ENCODE results near the gene MXD3. TPM values are rescaled to one million over a fixed set of nuclear protein-coding genes. Genes with fewer than 3 reads are reported as not detected.

Gene MXD3
- total and polyA plus RNA-seq, 2 of the 4 experiments (the other 2 are of a cell fraction): 7.3 to 12.9 TPM

- Histone ChIP-seq H3K4me2 (ENCODE audit: low read depth, low read length) (no peak overlapping the region), H2AK9ac (replicated peaks; ENCODE audit: low read depth, low read length, poor library complexity) (no peak overlapping the region), H3K9me1 (ENCODE audit: insufficient read depth, low read length) (0 out of 2 replicates have a peak, but pooled peaks cover 2% of the 10 kb centered on the region), H3K4me1 (ENCODE audit: control insufficient read depth, insufficient read depth, low read length) (peaks cover 7% of the 10 kb centered on the region; the same call in 1 of the 2 replicates), H2BK5ac (ENCODE audit: low read depth, low read length, poor library complexity, severe bottlenecking) (no peak overlapping the region), H3K18ac (ENCODE audit: low read depth, low read length) (no peak overlapping the region), H3K36me3 (ENCODE audit: control insufficient read depth, insufficient read depth, low read length) (no peaks in the 10 kb centered on the region; the same call in 1 of the 2 replicates), H4K5ac (ENCODE audit: low read depth, low read length) (no peak overlapping the region), H3K14ac (replicated peaks; ENCODE audit: low read depth, low read length) (no peak overlapping the region), H2BK15ac (ENCODE audit: low read depth, low read length) (no peak overlapping the region), H2AFZ (replicated peaks; ENCODE audit: low read length, poor library complexity) (no peak overlapping the region), H3K4ac (ENCODE audit: low read depth, low read length) (no peak overlapping the region), H3K9me3 (ENCODE audit: control insufficient read depth, insufficient read depth, low read length) (no peaks in the 10 kb centered on the region), H4K8ac (ENCODE audit: low read depth in 2 of 2, low read length in 2 of 2) (no peak overlapping the region), H3K23ac (ENCODE audit: low read depth, low read length) (no peak overlapping the region), H3K56ac (ENCODE audit: extremely low read depth, insufficient read depth, low read length) (no peak overlapping the region), H2BK120ac (ENCODE audit: low read depth, low read length) (no peak overlapping the region), H3K4me3 (ENCODE audit: insufficient read depth, low read depth, low read length) (no peak overlapping the region), H2AK5ac (ENCODE audit: low read depth, low read length) (no peak overlapping the region), H3K79me1 (ENCODE audit: low read depth in 1 of 2, low read length in 2 of 2) (peaks cover 9 to 45% of the 10 kb centered on the region in 2 experiments; a peak in 3 of 4 replicates), H3K27me3 (ENCODE audit: control insufficient read depth, insufficient read depth, low read length) (no peaks in the 10 kb centered on the region), H3K27ac (ENCODE audit: insufficient read depth, low read length) (no peak overlapping the region), H2BK20ac (ENCODE audit: low read depth, low read length) (no peak overlapping the region), H3K9ac (ENCODE audit: low read depth, low read length) (no peak overlapping the region), H4K20me1 (ENCODE audit: insufficient read depth, low read length) (peaks cover 40% of the 10 kb centered on the region), H4K91ac (ENCODE audit: insufficient read depth, low read depth, low read length) (no peak overlapping the region)
- no peak for ATAC-seq (ENCODE audit: low read depth)
- no TSS peak for BruUV-seq (replicated peaks)
- ChIA-PET POLR2A (ENCODE audit: unreplicated experiment) (no interaction called here), CTCF (no interaction called here)
- dilution Hi-C loops (cut with HindIII; ENCODE audit: low sequenced_read_pairs, unreplicated experiment): no loop called here
- WGBS, 2 experiments (ENCODE audit: extremely low coverage in 2 of 2, insufficient read length in 1 of 2): 96% methylated on average over 6 of the region's 15 CpGs; no CpG with 5 or more reads in 1 of the 2 experiments
- TF ChIP-seq, protein P1, sequence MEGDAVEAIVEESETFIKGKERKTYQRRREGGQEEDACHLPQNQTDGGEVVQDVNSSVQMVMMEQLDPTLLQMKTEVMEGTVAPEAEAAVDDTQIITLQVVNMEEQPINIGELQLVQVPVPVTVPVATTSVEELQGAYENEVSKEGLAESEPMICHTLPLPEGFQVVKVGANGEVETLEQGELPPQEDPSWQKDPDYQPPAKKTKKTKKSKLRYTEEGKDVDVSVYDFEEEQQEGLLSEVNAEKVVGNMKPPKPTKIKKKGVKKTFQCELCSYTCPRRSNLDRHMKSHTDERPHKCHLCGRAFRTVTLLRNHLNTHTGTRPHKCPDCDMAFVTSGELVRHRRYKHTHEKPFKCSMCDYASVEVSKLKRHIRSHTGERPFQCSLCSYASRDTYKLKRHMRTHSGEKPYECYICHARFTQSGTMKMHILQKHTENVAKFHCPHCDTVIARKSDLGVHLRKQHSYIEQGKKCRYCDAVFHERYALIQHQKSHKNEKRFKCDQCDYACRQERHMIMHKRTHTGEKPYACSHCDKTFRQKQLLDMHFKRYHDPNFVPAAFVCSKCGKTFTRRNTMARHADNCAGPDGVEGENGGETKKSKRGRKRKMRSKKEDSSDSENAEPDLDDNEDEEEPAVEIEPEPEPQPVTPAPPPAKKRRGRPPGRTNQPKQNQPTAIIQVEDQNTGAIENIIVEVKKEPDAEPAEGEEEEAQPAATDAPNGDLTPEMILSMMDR (conservative IDR thresholded peaks at IDR 0.05; ENCODE audit: low read depth, low read length): no peak
- TF ChIP-seq RFX5 (IDR thresholded peaks at IDR 0.05; ENCODE audit: low read depth, low read length) (no peak), ELK1 (IDR thresholded peaks at IDR 0.05; ENCODE audit: borderline replicate concordance, low read depth, low read length) (no peak), MAFK (IDR thresholded peaks at IDR 0.05; ENCODE audit: low read depth, low read length) (no peak), FOS (IDR thresholded peaks at IDR 0.05; ENCODE audit: low read depth, low read length) (no peak), SMC3 (IDR thresholded peaks at IDR 0.05; ENCODE audit: low read depth, low read length) (no peak), NFE2L2 (IDR thresholded peaks at IDR 0.05; ENCODE audit: low read depth, low read length) (no peak), RAD21 (IDR thresholded peaks at IDR 0.05; ENCODE audit: low read length) (no peak), CHD1 (IDR thresholded peaks at IDR 0.05; ENCODE audit: low read depth, low read length) (no peak), BHLHE40 (IDR thresholded peaks at IDR 0.05; ENCODE audit: low read depth, low read length) (no peak), MAZ (IDR thresholded peaks at IDR 0.05; ENCODE audit: borderline replicate concordance, low read depth, low read length) (no peak), POLR2A (IDR thresholded peaks at IDR 0.05; ENCODE audit: low read depth, low read length) (no peak), CEBPB (IDR thresholded peaks at IDR 0.05; ENCODE audit: low read depth, low read length) (no peak), MXI1 (IDR thresholded peaks at IDR 0.05; ENCODE audit: borderline replicate concordance, low read depth, low read length) (no peak), RCOR1 (IDR thresholded peaks at IDR 0.05; ENCODE audit: insufficient replicate concordance, low read length) (no peak)
- TF ChIP-seq, protein P2, sequence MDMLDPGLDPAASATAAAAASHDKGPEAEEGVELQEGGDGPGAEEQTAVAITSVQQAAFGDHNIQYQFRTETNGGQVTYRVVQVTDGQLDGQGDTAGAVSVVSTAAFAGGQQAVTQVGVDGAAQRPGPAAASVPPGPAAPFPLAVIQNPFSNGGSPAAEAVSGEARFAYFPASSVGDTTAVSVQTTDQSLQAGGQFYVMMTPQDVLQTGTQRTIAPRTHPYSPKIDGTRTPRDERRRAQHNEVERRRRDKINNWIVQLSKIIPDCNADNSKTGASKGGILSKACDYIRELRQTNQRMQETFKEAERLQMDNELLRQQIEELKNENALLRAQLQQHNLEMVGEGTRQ (IDR thresholded peaks at IDR 0.05; ENCODE audit: low read depth, low read length): no peak
- in situ Hi-C loops (cut with MboI; ENCODE audit: low sequenced_read_pairs): loop anchor here (5.0 kb wide), 1 partner anchor 134 kb away; the partner anchor contains the start of gene PRR7
- intact Hi-C loops (cut with micrococcal nuclease): no loop called here
- DNase-seq: no peak
These were observed 2.0 kb upstream of the MXD3 start for GRCh38 chr5:177313561-177314259.
